H1 (cell line): ENCODE measurements around the gene AP2B1. TPM values are rescaled to one million over a fixed set of nuclear protein-coding genes. Genes with fewer than 3 reads are reported as not detected.

Experiments used
- CREB1 ChIP-seq: IDR thresholded peaks from 2 replicates; pipeline ENCODE4 v1.6.1; 2012; ENCODE audit warnings: inconsistent platforms
- EGR1 ChIP-seq: IDR thresholded peaks from 2 replicates; pipeline ENCODE4 v1.6.1; 2011; ENCODE audit warnings: low read depth, low read length, borderline replicate concordance
- POLR2AphosphoS5 ChIP-seq: IDR thresholded peaks from 2 replicates; pipeline ENCODE4 v1.6.1; 2011; ENCODE audit warnings: low read depth, low read length
- POU5F1 ChIP-seq: IDR thresholded peaks from 2 replicates; pipeline ENCODE4 v1.6.1; 2011; ENCODE audit warnings: low read depth, mild to moderate bottlenecking, low read length, moderate library complexity
- RXRA ChIP-seq: IDR thresholded peaks from 2 replicates; pipeline ENCODE4 v1.6.1; 2011; ENCODE audit warnings: low read depth, mild to moderate bottlenecking, low read length, moderate library complexity; ENCODE audit not compliant: insufficient read depth
- SIN3A ChIP-seq, 2 experiments: IDR thresholded peaks in 1 of 2; conservative IDR thresholded peaks in 1 of 2; 2 replicates each; pipeline ENCODE4 v1.6.1; 2011 to 2012; ENCODE audit warnings: low read length in 2 of 2, improper control_type of control experiment in 1 of 2, low read depth in 1 of 2, mild to moderate bottlenecking in 1 of 2
- USF2 ChIP-seq: IDR thresholded peaks from 2 replicates; pipeline ENCODE4 v1.6.1; 2011; ENCODE audit warnings: low read length, improper control_type of control experiment
- polyA plus RNA-seq, 7 experiments: library from polyadenylated mRNA; depleted of rRNA in 3 of 7; stranded (reverse) in 5 of 7; unstranded in 2 of 7; fragments of >200 nt in 5 of 7; fragments of 200-250 nt in 2 of 7; gene quantifications; 1 replicate in 5 of 7; 2 replicates in 1 of 7; 4 replicates in 1 of 7; pipeline versions ENCODE4 v1.2.1 to v1.2.3, GENCODE V29; 2011 to 2013; ENCODE audit warnings: missing spikeins in 2 of 7, mixed read lengths in 2 of 7
- total RNA-seq: library from RNA; stranded (reverse); fragmentation: NEBNext Ultra II Directional; extraction: Animal tissue kit (Norgen Biotek cat#: 25700); gene quantifications from 2 replicates; pipeline ENCODE4 v1.2.1, GENCODE V29; 2021

The AP2B1 gene
- total and polyA plus RNA-seq, 2 of the 8 experiments (the other 6 are each of a cell fraction or from before 2014, with no cell fraction given) = 95.5 to 199 TPM

DNA sequence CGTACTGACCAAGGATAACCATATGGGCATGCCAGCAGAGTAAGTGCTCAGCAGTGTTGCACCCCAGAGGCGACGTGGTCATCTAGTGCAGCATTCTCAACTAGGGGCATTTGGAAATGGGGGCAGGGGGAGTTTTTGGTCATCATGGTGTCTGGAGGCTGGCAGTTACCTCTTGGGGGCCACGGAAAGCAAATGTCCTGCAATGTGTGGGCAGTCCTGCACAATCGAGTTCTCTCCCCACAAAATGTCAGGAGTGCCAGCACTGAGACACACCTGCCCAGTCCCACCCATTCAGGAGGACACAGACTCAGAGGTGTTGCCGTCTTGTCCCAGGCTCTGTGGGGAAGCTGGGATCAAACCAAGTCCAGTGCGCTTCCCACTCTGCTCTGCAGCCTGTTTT, 147.3 kb downstream of the AP2B1 start (continued):
- TF ChIP-seq USF2 = no peak
- TF ChIP-seq SIN3A (conservative IDR thresholded peaks at IDR 0.05 in 1 of 2, IDR thresholded peaks at IDR 0.05 in 1 of 2; ENCODE audit: low read depth in 1 of 2, low read length in 2 of 2) = no peak
- no peak for TF ChIP-seq CREB1
- no peak for TF ChIP-seq RXRA
- no peak for TF ChIP-seq EGR1
- TF ChIP-seq POLR2AphosphoS5 = no peak
- TF ChIP-seq POU5F1 = no peak
